ENCODE results near the gene RNU5B-1.
"Not testable (repeated sequence)": the region's sequence is repeated elsewhere in the genome, so short reads cannot be mapped to it uniquely, and the experiment has no call there.

The RNU5B-1 gene

GRCh38 chr15:65339920-65340319 is 35.4 kb downstream of the RNU5B-1 start:
- no peak for DNase-seq (ENCODE audit: low read depth, low spot score)
- in situ Hi-C loops (cut with HindIII; ENCODE audit: low sequenced_read_pairs), result no loop called here
- TF ChIP-seq, protein P1, sequence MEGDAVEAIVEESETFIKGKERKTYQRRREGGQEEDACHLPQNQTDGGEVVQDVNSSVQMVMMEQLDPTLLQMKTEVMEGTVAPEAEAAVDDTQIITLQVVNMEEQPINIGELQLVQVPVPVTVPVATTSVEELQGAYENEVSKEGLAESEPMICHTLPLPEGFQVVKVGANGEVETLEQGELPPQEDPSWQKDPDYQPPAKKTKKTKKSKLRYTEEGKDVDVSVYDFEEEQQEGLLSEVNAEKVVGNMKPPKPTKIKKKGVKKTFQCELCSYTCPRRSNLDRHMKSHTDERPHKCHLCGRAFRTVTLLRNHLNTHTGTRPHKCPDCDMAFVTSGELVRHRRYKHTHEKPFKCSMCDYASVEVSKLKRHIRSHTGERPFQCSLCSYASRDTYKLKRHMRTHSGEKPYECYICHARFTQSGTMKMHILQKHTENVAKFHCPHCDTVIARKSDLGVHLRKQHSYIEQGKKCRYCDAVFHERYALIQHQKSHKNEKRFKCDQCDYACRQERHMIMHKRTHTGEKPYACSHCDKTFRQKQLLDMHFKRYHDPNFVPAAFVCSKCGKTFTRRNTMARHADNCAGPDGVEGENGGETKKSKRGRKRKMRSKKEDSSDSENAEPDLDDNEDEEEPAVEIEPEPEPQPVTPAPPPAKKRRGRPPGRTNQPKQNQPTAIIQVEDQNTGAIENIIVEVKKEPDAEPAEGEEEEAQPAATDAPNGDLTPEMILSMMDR (IDR thresholded peaks at IDR 0.05; ENCODE audit: low read depth, low read length), result no peak
- no peak overlapping the region for H3K4me3 ChIP-seq (ENCODE audit: low read depth, low read length)

DNA sequence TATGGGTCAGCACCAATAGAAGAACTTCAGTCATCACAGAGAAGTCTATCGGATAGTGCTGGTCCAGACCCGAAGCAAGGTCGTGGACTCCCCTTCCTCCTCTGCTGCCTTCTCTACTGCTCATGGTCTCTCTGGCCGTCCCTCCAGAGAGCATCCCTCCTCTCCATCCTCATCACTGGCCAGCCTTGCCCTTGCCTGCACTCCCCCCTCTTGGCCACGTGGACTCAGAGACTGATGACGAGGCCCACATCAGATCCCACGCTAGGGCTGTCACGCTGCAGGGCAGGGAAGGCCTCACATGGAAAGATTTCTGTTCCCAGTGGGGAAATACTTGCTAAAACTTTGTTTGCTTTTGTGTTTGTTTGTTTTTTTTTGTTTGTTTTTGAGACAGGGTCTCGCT is 38.0 kb downstream of the RNU5B-1 start:
- no peak for DNase-seq (ENCODE audit: low read depth, low spot score)
- H3K4me3 ChIP-seq (ENCODE audit: low read depth, low read length), result no peak overlapping the region
- TF ChIP-seq, protein P1 (IDR thresholded peaks at IDR 0.05; ENCODE audit: low read depth, low read length), result no peak
- in situ Hi-C loops (cut with HindIII; ENCODE audit: low sequenced_read_pairs), result no loop called here

GRCh38 chr15:65343374-65343981 is 39.0 kb downstream of the RNU5B-1 start:
- DNase-seq (ENCODE audit: low read depth, low spot score), result no peak
- TF ChIP-seq, protein P1 (IDR thresholded peaks at IDR 0.05; ENCODE audit: low read depth, low read length), result no peak
- no peak overlapping the region for H3K4me3 ChIP-seq (ENCODE audit: low read depth, low read length)
- in situ Hi-C loops (cut with HindIII; ENCODE audit: low sequenced_read_pairs), result no loop called here

- DNase-seq (ENCODE audit: low read depth, low spot score), result no peak
- in situ Hi-C loops (cut with HindIII; ENCODE audit: low sequenced_read_pairs), result no loop called here
- H3K4me3 ChIP-seq (ENCODE audit: low read depth, low read length), result no peak overlapping the region
- TF ChIP-seq, protein P1 (IDR thresholded peaks at IDR 0.05; ENCODE audit: low read depth, low read length), result no peak
Measured at GRCh38 chr15:65344214-65344913, 39.9 kb downstream of the RNU5B-1 start.

- H3K4me3 ChIP-seq (ENCODE audit: low read depth, low read length), result no peak overlapping the region
- TF ChIP-seq, protein P1 (IDR thresholded peaks at IDR 0.05; ENCODE audit: low read depth, low read length), result no peak
- no peak for DNase-seq (ENCODE audit: low read depth, low spot score)
- in situ Hi-C loops (cut with HindIII; ENCODE audit: low sequenced_read_pairs), result no loop called here
Measured at GRCh38 chr15:65344914-65345275, 40.4 kb downstream of the RNU5B-1 start.

DNA sequence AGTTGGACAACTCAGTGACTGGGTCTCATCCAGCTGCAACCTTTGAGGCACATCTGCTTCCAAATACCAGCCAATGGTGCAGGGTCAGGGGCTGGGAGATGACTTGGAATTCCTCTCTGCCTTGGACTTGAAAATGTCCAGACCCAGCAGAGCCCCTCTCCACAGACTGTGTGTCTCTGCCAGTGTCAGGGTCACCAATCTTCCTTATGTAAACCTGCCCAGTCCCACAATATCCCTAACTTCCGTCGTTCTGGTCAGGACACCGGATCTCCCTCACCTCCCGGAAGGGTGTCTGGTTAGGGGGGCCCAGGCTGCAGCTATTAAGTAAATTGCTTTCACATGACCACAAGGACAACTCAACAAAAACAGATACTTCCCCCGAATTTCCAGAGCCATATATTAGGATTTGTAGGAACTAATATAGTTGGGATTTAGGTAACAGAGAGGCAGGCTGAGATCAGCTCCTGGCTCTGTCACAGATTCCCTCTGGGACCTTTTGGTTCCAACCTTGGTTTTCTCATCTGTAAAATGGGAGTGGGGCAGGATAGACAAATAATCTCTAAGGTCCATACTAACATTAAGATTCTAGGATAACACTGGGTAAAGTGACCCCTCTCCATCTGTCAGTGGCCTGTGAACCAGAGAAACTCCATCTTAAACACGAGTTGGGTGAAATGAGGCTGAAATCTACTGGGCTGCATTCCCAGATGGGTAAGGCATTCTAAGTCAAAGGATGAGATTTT is 42.5 kb downstream of the RNU5B-1 start:
- in situ Hi-C loops (cut with HindIII; ENCODE audit: low sequenced_read_pairs), result no loop called here
- TF ChIP-seq, protein P1 (IDR thresholded peaks at IDR 0.05; ENCODE audit: low read depth, low read length), result no peak
- H3K4me3 ChIP-seq (ENCODE audit: low read depth, low read length), result no peak overlapping the region
- no peak for DNase-seq (ENCODE audit: low read depth, low spot score)

DNA sequence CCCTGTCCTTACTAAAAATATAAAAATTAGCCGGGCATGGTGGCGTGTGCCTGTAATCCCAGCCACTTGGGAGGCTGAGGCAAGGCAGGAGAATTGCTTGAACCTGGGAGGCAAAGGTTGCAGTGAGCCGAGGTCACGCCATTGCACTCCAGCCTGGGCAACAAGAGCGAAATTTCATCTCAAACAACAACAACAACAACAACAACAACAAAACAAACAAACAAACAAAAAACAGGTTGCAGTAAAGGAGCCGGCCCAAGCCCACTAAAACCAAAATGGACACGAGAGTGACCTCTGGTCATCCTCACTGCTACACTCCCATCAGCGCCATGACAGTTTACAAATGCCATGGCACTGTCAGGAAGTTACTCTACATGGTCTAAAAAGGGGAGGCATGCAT is 43.3 kb downstream of the RNU5B-1 start:
- in situ Hi-C loops (cut with HindIII; ENCODE audit: low sequenced_read_pairs); DNase-seq (ENCODE audit: low read depth, low spot score): not testable (repeated sequence)

More for the DNA sequence above, 43.3 kb downstream of the RNU5B-1 start:
- H3K4me3 ChIP-seq (ENCODE audit: low read depth, low read length), result not testable (repeated sequence)

Measured in astrocyte of the spinal cord (primary cell).